GM12878 (cell line): ENCODE results near the gene DDX39A. TPM values are rescaled to one million over a fixed set of nuclear protein-coding genes. Genes with fewer than 3 reads are reported as not detected.
A peak's percentile ranks its signal among the peaks of the same experiment; 100 is the strongest.

Source experiments
- ATAC-seq: fragments of 200-7000 bp; cut with Tn5 transposase; 3 replicates; pipeline ENCODE4 v1.9.1; 2020; ENCODE audit warnings: mild to moderate bottlenecking, moderate library complexity
- BruUV-seq: library from RNA; stranded (reverse); fragments of 400-500 nt; replicated peaks from 2 replicates; lab custom pipeline; 2021; lab: Mats Ljungman, UMichigan
- CTCF ChIA-PET: fragments of 300-600 bp; sonication (Branson Sonifier 250); formaldehyde crosslinking; extraction: SDS; loops from one replicate; lab custom pipeline; 2021; ENCODE audit warnings: inconsistent platforms; lab: Yijun Ruan, JAX
- POLR2A ChIA-PET: fragments of 350-600 bp; formaldehyde crosslinking; extraction: SDS; loops from one replicate; lab custom pipeline; 2021; ENCODE audit warnings: inconsistent platforms; lab: Charles Lee
- RAD21 ChIA-PET: fragments of 300-600 bp; sonication (Branson Sonifier 250); formaldehyde crosslinking; loops from one replicate; lab custom pipeline; 2023; ENCODE audit warnings: antibody characterized with exemption; ENCODE audit not compliant: unreplicated experiment; lab: Charles Lee
- SMC1A ChIA-PET: fragments of 300-600 bp; sonication (Branson Sonifier 250); formaldehyde crosslinking; loops from one replicate; lab custom pipeline; 2023; ENCODE audit not compliant: unreplicated experiment, uncharacterized antibody; lab: Charles Lee
- DNase-seq: peaks from one replicate; pipeline ENCODE4 v3.0.0-alpha.2; 2011; ENCODE audit warnings: low read depth, low spot score
- FAIRE-seq: peaks from 3 replicates; lab custom pipeline; 2011; peaks lifted over from hg19 to GRCh38; lab: Jason Lieb, UNC
- H2AFZ ChIP-seq: 2 replicates; pipeline ENCODE4 v1.6.0; 2011; ENCODE audit warnings: low read depth, low read length, control low read depth; ENCODE audit not compliant: control insufficient read depth
- H3K27ac ChIP-seq: 2 replicates; pipeline ENCODE4 v1.5.1; 2011; ENCODE audit warnings: control low read depth; ENCODE audit not compliant: control insufficient read depth, insufficient read depth
- H3K27me3 ChIP-seq, 2 experiments: replicated peaks in 1 of 2; 2 replicates each; pipeline versions ENCODE4 v1.6.0 to v1.6.1; 2011; ENCODE audit warnings: low read length in 1 of 2; ENCODE audit not compliant: control insufficient read depth in 2 of 2, insufficient read depth in 2 of 2
- H3K36me3 ChIP-seq, 2 experiments: 2 replicates each; pipeline ENCODE4 v1.5.1; 2011; ENCODE audit warnings: low read length in 1 of 2; ENCODE audit not compliant: control insufficient read depth in 2 of 2, insufficient read depth in 2 of 2
- H3K4me1 ChIP-seq: 2 replicates; pipeline ENCODE4 v1.6.1; 2011; ENCODE audit warnings: mild to moderate bottlenecking, low read length, moderate library complexity, mixed read lengths; ENCODE audit not compliant: control insufficient read depth, insufficient read depth
- H3K4me2 ChIP-seq: 2 replicates; pipeline ENCODE4 v1.6.0; 2011; ENCODE audit warnings: control low read depth; ENCODE audit not compliant: control insufficient read depth, insufficient read depth
- H3K4me3 ChIP-seq: fragments of 200-600 bp; sonication (generic); 2 replicates; pipeline ENCODE4 v1.5.1; 2016
- H3K79me2 ChIP-seq: 2 replicates; pipeline ENCODE4 v1.6.0; 2011; ENCODE audit warnings: low read length; ENCODE audit not compliant: control insufficient read depth, insufficient read depth
- H3K9ac ChIP-seq: 2 replicates; pipeline ENCODE4 v1.8.0; 2011; ENCODE audit warnings: low read length, control low read depth, mixed read lengths; ENCODE audit not compliant: control insufficient read depth, insufficient read depth
- H3K9me3 ChIP-seq: replicated peaks from 3 replicates; pipeline ENCODE4 v1.5.1; 2011; ENCODE audit warnings: mild to moderate bottlenecking, low read length; ENCODE audit not compliant: control insufficient read depth, insufficient read depth
- H4K20me1 ChIP-seq: 2 replicates; pipeline ENCODE4 v1.6.0; 2011; ENCODE audit not compliant: control insufficient read depth, insufficient read depth
- BHLHE40 ChIP-seq, 2 experiments: fragments of 450-650 bp in 1 of 2; IDR thresholded peaks; 2 replicates each; pipeline ENCODE4 v1.6.1; 2011 to 2017; ENCODE audit warnings: low read depth in 2 of 2, borderline replicate concordance in 1 of 2, improper control_type of control experiment in 1 of 2, low read length in 1 of 2, mild to moderate bottlenecking in 1 of 2
- DPF2 ChIP-seq: fragments of 450-650 bp; IDR thresholded peaks from 2 replicates; pipeline ENCODE4 v1.6.1; 2017; ENCODE audit warnings: mild to moderate bottlenecking
- EGR1 ChIP-seq, 2 experiments: IDR thresholded peaks; 1 replicate in 1 of 2; 2 replicates in 1 of 2; pipeline ENCODE4 v1.6.1; 2011 to 2012; ENCODE audit warnings: low read depth in 2 of 2, low read length in 2 of 2, borderline replicate concordance in 1 of 2, mild to moderate bottlenecking in 1 of 2, moderate library complexity in 1 of 2
- FOS ChIP-seq: IDR thresholded peaks from 3 replicates; pipeline ENCODE4 v1.6.1; 2011; ENCODE audit warnings: borderline replicate concordance; ENCODE audit not compliant: insufficient read length; ENCODE audit errors: extremely low read depth
- IKZF1 ChIP-seq: fragments of 450-650 bp; conservative IDR thresholded peaks from 2 replicates; pipeline ENCODE4 v1.6.1; 2017; ENCODE audit warnings: antibody characterized with exemption, mild to moderate bottlenecking
- MYC ChIP-seq: IDR thresholded peaks from 2 replicates; pipeline ENCODE4 v1.6.1; 2011; ENCODE audit warnings: mild to moderate bottlenecking, low read length, moderate library complexity, inconsistent platforms; ENCODE audit not compliant: insufficient read depth, insufficient replicate concordance, insufficient read length, severe bottlenecking
- NR2C2 ChIP-seq: IDR thresholded peaks from 2 replicates; pipeline ENCODE4 v1.6.1; 2011; ENCODE audit warnings: borderline replicate concordance, low read depth; ENCODE audit not compliant: control insufficient read depth, insufficient read length
- NRF1 ChIP-seq: conservative IDR thresholded peaks from 2 replicates; pipeline ENCODE4 v1.6.1; 2011; ENCODE audit warnings: mild to moderate bottlenecking, low read depth, low read length, improper control_type of control experiment
- RAD21 ChIP-seq: IDR thresholded peaks from 2 replicates; pipeline ENCODE4 v1.6.1; 2011; ENCODE audit warnings: mild to moderate bottlenecking, low read depth, low read length, moderate library complexity; ENCODE audit not compliant: insufficient read depth
- RBBP5 ChIP-seq: fragments of 200-600 bp; sonication (generic); conservative IDR thresholded peaks from 2 replicates; pipeline ENCODE4 v1.6.1; 2016
- RELA ChIP-seq: fragments of 450-650 bp; IDR thresholded peaks from 2 replicates; pipeline ENCODE4 v1.8.0; 2014; ENCODE audit warnings: borderline replicate concordance; ENCODE audit not compliant: partially characterized antibody
- SIN3A ChIP-seq: IDR thresholded peaks from 2 replicates; pipeline ENCODE4 v1.6.1; 2012; ENCODE audit warnings: low read depth, low read length, improper control_type of control experiment
- TCF12 ChIP-seq: IDR thresholded peaks from 2 replicates; pipeline ENCODE4 v1.6.1; 2011; ENCODE audit warnings: low read depth, mild to moderate bottlenecking, low read length
- TCF7 ChIP-seq: IDR thresholded peaks from 2 replicates; pipeline ENCODE4 v1.6.1; 2014; ENCODE audit warnings: antibody characterized with exemption, borderline replicate concordance
- YY1 ChIP-seq: IDR thresholded peaks from 2 replicates; pipeline ENCODE4 v1.6.1; 2011; ENCODE audit warnings: low read depth, mild to moderate bottlenecking, low read length
- ZSCAN29 ChIP-seq: fragments of 450-650 bp; IDR thresholded peaks from 2 replicates; pipeline ENCODE4 v1.6.1; 2017; ENCODE audit warnings: mild to moderate bottlenecking, moderate library complexity
- WGBS: methylation state at CpG from one replicate; pipeline ENCODE4 v1.1.6; 2016; ENCODE audit warnings: low lambda C conversion rate; ENCODE audit not compliant: insufficient replicate concordance, insufficient coverage; ENCODE audit errors: missing lambda C conversion rate; 5-methylcytosine and 5-hydroxymethylcytosine counted together
- in situ Hi-C: fragments of 300-500 bp; cut with MboI; formaldehyde crosslinking; loops from 9 replicates; pipeline ENCODE4 v1.14.3; 2018; ENCODE audit warnings: mixed read lengths
- intact Hi-C: fragments of 100-400 bp; cut with micrococcal nuclease; formaldehyde crosslinking; loops from one replicate; pipeline ENCODE4 v1.14.2; 2022; ENCODE audit not compliant: unreplicated experiment
- polyA plus RNA-seq, 11 experiments: library from polyadenylated mRNA; depleted of rRNA in 4 of 11; unstranded in 6 of 11; stranded (reverse) in 5 of 11; fragments of >200 nt; fragmentation: Nextera tagmentation in 4 of 11; fragmentation: Illumina TruSeq in 1 of 11; extraction: Ambion mirVana in 4 of 11; extraction: Trizol in 1 of 11; gene quantifications; 1 replicate in 1 of 11; 2 replicates in 10 of 11; pipeline versions ENCODE4 v1.2.1 to v1.2.3, GENCODE V29; 2011 to 2016; ENCODE audit warnings: inconsistent platforms in 2 of 11, missing spikeins in 2 of 11, low read depth in 1 of 11
- total RNA-seq, 4 experiments: library from RNA; depleted of rRNA in 3 of 4; stranded (reverse); fragments of >200 nt in 3 of 4; fragmentation: Illumina TruSeq in 1 of 4; extraction: Trizol in 1 of 4; gene quantifications; 2 replicates each; pipeline versions ENCODE4 v1.2.1 to v1.2.3, GENCODE V29; 2013 to 2021
- TF ChIP-seq, protein P1 (sequence below): fragments of 150-350 bp; IDR thresholded peaks from 2 replicates; pipeline ENCODE4 v1.6.1; 2014; ENCODE audit warnings: mild to moderate bottlenecking, low read depth, low read length
- TF ChIP-seq, protein P2 (sequence below): IDR thresholded peaks from 2 replicates; pipeline ENCODE4 v1.6.1; 2012; ENCODE audit warnings: low read depth, low read length, improper control_type of control experiment
- TF ChIP-seq, protein P3 (sequence below): fragments of 450-650 bp; IDR thresholded peaks from 2 replicates; pipeline ENCODE4 v1.6.1; 2016; ENCODE audit warnings: mild to moderate bottlenecking

The DDX39A gene
- total and polyA plus RNA-seq, 10 of the 15 experiments (the other 5 are each of a cell fraction or from before 2014, with no cell fraction given): 113 to 378 (median 224) TPM

DNA sequence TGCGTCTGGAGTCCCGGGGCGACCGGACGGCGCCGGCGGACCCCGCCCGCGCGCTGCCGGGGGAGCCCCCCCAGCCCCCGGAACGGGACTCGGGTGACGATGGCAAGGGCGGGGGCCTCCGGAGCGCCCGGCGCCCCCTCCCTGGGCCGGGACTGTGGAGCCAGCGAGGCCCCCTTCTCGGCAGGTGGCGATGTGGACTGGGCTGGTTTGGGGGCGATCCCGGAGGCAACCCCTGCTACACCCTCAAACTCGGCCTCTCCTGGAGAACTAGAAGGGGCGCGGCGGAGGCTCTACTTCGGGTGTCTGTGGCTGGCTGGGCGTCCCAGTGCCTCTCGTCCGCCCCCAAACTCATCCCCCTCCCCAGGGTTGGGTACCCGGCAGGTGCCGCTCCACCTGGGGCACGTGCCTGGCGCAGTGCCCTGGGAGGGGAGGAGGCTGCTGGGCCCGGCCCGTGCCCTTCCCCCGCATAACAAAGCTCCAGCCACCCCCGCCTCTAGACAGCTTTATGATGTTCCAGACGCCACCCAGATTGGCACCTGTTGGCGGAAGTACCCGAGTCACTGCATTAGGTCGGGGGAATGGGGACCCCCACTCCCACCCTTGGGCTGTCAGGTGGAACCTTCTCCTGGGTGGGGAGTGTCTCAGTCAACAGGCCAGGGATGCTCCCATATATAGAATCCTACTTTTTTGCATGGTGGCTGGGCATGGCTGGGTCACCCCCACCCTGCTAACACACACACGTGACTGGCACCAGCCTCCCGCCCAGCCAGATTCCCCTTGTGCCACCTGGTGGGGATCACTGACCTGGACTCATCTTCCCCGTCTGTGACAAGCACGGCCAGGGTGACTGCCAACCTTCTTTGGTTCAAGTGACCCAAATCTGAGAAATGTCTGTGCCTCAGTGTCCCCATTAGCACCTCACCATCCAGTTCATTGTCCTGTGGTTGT is 14.7 kb upstream of the DDX39A start:
- peaks cover 18% of the 10 kb centered on the region for H3K79me2 ChIP-seq
- peak overlapping the region; percentile 61 for H2AFZ ChIP-seq
- no peak for DNase-seq
- CTCF ChIA-PET: interaction anchor here (0.6 to 1.0 kb wide), 3 partner anchors 39 to 70 kb away, joined by 3 to 4 read pairs (median 3); no protein-coding TSS in a partner anchor
- H3K9ac ChIP-seq: peak overlapping the region; percentile 77
- BruUV-seq: TSS peak; percentile 50
- H3K9me3 ChIP-seq: no peaks in the 10 kb centered on the region
- peak overlapping the region; percentile 65 for H3K27ac ChIP-seq
- peak; percentile 53 for ATAC-seq
- POLR2A ChIA-PET: interaction anchor here (0.6 kb wide), 2 partner anchors 16 to 52 kb away, joined by 3 to 5 read pairs; partner anchors contain the start of gene ADGRE5
- no peaks in the 10 kb centered on the region for H3K27me3 ChIP-seq
- H3K4me1 ChIP-seq: peaks cover 22% of the 10 kb centered on the region
- RAD21 ChIA-PET: interaction anchor here (0.5 to 1.0 kb wide), 2 partner anchors 17 to 70 kb away, joined by 3 to 4 read pairs; no protein-coding TSS in a partner anchor
- H3K4me2 ChIP-seq: peak overlapping the region; percentile 91
- FAIRE-seq: no peak
- SMC1A ChIA-PET: no interaction called here
- 2% methylated on average over 34 of the region's 52 CpGs for WGBS
- peak overlapping the region; percentile 90 for H3K4me3 ChIP-seq
- H4K20me1 ChIP-seq: no peaks in the 10 kb centered on the region
- in situ Hi-C loops (no loop called here), intact Hi-C loops (loop anchor here (2.0 to 5.0 kb wide), 2 partner anchors 38 to 47 kb away; no protein-coding TSS in a partner anchor)
- no peaks in the 10 kb centered on the region for H3K36me3 ChIP-seq
- TF ChIP-seq RELA: no peak
- no peak for TF ChIP-seq TCF7
- no peak for TF ChIP-seq ZSCAN29
- no peak for TF ChIP-seq NRF1
- peak in 1 of 2 experiments; percentile 45; a peak in 1 of 3 replicates for TF ChIP-seq EGR1 (IDR thresholded peaks at IDR 0.05; ENCODE audit: borderline replicate concordance in 1 of 2, low read depth in 2 of 2, low read length in 2 of 2)
- TF ChIP-seq, protein P1, sequence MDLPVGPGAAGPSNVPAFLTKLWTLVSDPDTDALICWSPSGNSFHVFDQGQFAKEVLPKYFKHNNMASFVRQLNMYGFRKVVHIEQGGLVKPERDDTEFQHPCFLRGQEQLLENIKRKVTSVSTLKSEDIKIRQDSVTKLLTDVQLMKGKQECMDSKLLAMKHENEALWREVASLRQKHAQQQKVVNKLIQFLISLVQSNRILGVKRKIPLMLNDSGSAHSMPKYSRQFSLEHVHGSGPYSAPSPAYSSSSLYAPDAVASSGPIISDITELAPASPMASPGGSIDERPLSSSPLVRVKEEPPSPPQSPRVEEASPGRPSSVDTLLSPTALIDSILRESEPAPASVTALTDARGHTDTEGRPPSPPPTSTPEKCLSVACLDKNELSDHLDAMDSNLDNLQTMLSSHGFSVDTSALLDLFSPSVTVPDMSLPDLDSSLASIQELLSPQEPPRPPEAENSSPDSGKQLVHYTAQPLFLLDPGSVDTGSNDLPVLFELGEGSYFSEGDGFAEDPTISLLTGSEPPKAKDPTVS: no peak
- TF ChIP-seq TCF12: 0 out of 2 replicates have a peak, but pooled peaks have one; percentile 26
- no peak for TF ChIP-seq NR2C2
- no peak for TF ChIP-seq RBBP5
- TF ChIP-seq YY1: no peak
- TF ChIP-seq, protein P2, sequence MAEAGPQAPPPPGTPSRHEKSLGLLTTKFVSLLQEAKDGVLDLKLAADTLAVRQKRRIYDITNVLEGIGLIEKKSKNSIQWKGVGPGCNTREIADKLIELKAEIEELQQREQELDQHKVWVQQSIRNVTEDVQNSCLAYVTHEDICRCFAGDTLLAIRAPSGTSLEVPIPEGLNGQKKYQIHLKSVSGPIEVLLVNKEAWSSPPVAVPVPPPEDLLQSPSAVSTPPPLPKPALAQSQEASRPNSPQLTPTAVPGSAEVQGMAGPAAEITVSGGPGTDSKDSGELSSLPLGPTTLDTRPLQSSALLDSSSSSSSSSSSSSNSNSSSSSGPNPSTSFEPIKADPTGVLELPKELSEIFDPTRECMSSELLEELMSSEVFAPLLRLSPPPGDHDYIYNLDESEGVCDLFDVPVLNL: no peak
- no peak for TF ChIP-seq MYC
- TF ChIP-seq, protein P3, sequence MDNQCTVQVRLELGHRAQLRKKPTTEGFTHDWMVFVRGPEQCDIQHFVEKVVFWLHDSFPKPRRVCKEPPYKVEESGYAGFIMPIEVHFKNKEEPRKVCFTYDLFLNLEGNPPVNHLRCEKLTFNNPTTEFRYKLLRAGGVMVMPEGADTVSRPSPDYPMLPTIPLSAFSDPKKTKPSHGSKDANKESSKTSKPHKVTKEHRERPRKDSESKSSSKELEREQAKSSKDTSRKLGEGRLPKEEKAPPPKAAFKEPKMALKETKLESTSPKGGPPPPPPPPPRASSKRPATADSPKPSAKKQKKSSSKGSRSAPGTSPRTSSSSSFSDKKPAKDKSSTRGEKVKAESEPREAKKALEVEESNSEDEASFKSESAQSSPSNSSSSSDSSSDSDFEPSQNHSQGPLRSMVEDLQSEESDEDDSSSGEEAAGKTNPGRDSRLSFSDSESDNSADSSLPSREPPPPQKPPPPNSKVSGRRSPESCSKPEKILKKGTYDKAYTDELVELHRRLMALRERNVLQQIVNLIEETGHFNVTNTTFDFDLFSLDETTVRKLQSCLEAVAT: no peak
- peak; percentile 38; the same call in 1 of the 2 replicates for TF ChIP-seq IKZF1
- TF ChIP-seq DPF2: peak; percentile 56
- TF ChIP-seq FOS: no peak
- TF ChIP-seq RAD21: no peak
- TF ChIP-seq BHLHE40 (IDR thresholded peaks at IDR 0.05; ENCODE audit: borderline replicate concordance in 1 of 2, low read depth in 2 of 2, low read length in 1 of 2): peak; percentile 90 to 98
- TF ChIP-seq SIN3A: no peak
